HepG2 (cell line): ENCODE results near the gene SLC25A43.

Experiments
- ATAD3A ChIP-seq: sonication (generic); formaldehyde crosslinking; IDR thresholded peaks from 2 replicates; pipeline ENCODE4 v1.4.0; 2020; ENCODE audit warnings: missing genetic modification reagents
- ATF7 ChIP-seq, 2 experiments: fragments of 450-650 bp in 1 of 2; sonication (generic) in 1 of 2; formaldehyde crosslinking in 1 of 2; IDR thresholded peaks; 2 replicates each; pipeline versions ENCODE4 v1.4.0 to v1.6.1; 2016 to 2020; ENCODE audit warnings: antibody characterized with exemption in 1 of 2, mild to moderate bottlenecking in 1 of 2, missing genetic modification reagents in 1 of 2
- BHLHE40 ChIP-seq: IDR thresholded peaks from 2 replicates; pipeline ENCODE4 v1.6.1; 2011; ENCODE audit warnings: low read length, improper control_type of control experiment
- CHCHD3 ChIP-seq: sonication (generic); formaldehyde crosslinking; IDR thresholded peaks from 2 replicates; pipeline ENCODE4 v1.8.0; 2022; ENCODE audit warnings: mild to moderate bottlenecking, missing genetic modification reagents, moderate library complexity
- EZH2 ChIP-seq: conservative IDR thresholded peaks from 2 replicates; pipeline ENCODE4 v1.6.1; 2012; ENCODE audit warnings: mild to moderate bottlenecking, low read depth, low read length, moderate library complexity
- MNT ChIP-seq: fragments of 450-650 bp; IDR thresholded peaks from 2 replicates; pipeline ENCODE4 v1.6.1; 2016
- RBM22 ChIP-seq: fragments of 200-400 bp; formaldehyde crosslinking; optimal IDR thresholded peaks from 2 replicates; pipeline ENCODE3; 2017; ENCODE audit warnings: mild to moderate bottlenecking, low read length, moderate library complexity
- SIN3A ChIP-seq: IDR thresholded peaks from 2 replicates; pipeline ENCODE4 v1.6.1; 2011; ENCODE audit warnings: low read depth, mild to moderate bottlenecking, control low read depth, low read length, borderline replicate concordance
- ZNF260 ChIP-seq: sonication (generic); formaldehyde crosslinking; IDR thresholded peaks from 2 replicates; pipeline ENCODE4 v1.4.0; 2020; ENCODE audit warnings: missing genetic modification reagents, low read depth, mild to moderate bottlenecking, borderline replicate concordance
- TF ChIP-seq, protein P1 (sequence below): sonication (generic); formaldehyde crosslinking; IDR thresholded peaks from 2 replicates; pipeline ENCODE4 v1.5.0; 2020; ENCODE audit warnings: missing genetic modification reagents
- TF ChIP-seq, protein P2 (sequence below): sonication (generic); formaldehyde crosslinking; IDR thresholded peaks from 2 replicates; pipeline ENCODE4 v1.4.0; 2020; ENCODE audit warnings: missing genetic modification reagents, mild to moderate bottlenecking, borderline replicate concordance

GRCh38 chrX:119398974-119399771 lies at the start of gene SLC25A43:
- TF ChIP-seq BHLHE40 (no peak), RBM22 (no peak), ATAD3A (no peak), MNT (no peak), SIN3A (no peak), ZNF260 (CRISPR knock-in tag) (no peak), EZH2 (no peak), CHCHD3 (CRISPR knock-in tag) (no peak), ATF7 (IDR thresholded peaks at IDR 0.05) (no peak), ATF7 (CRISPR knock-in tag; IDR thresholded peaks at IDR 0.05) (no peak)
- TF ChIP-seq, protein P1, sequence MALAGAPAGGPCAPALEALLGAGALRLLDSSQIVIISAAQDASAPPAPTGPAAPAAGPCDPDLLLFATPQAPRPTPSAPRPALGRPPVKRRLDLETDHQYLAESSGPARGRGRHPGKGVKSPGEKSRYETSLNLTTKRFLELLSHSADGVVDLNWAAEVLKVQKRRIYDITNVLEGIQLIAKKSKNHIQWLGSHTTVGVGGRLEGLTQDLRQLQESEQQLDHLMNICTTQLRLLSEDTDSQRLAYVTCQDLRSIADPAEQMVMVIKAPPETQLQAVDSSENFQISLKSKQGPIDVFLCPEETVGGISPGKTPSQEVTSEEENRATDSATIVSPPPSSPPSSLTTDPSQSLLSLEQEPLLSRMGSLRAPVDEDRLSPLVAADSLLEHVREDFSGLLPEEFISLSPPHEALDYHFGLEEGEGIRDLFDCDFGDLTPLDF (CRISPR knock-in tag) = no peak
- TF ChIP-seq, protein P2, sequence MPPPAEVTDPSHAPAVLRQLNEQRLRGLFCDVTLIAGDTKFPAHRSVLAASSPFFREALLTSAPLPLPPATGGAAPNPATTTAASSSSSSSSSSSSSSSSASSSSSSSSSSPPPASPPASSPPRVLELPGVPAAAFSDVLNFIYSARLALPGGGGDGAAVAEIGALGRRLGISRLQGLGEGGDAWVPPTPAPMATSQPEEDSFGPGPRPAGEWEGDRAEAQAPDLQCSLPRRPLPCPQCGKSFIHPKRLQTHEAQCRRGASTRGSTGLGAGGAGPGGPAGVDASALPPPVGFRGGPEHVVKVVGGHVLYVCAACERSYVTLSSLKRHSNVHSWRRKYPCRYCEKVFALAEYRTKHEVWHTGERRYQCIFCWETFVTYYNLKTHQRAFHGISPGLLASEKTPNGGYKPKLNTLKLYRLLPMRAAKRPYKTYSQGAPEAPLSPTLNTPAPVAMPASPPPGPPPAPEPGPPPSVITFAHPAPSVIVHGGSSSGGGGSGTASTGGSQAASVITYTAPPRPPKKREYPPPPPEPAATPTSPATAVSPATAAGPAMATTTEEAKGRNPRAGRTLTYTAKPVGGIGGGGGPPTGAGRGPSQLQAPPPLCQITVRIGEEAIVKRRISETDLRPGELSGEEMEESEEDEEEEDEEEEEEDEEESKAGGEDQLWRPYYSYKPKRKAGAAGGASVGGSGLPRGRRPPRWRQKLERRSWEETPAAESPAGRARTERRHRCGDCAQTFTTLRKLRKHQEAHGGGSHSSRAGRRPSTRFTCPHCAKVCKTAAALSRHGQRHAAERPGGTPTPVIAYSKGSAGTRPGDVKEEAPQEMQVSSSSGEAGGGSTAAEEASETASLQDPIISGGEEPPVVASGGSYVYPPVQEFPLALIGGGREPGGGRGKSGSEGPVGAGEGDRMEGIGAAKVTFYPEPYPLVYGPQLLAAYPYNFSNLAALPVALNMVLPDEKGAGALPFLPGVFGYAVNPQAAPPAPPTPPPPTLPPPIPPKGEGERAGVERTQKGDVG (CRISPR knock-in tag) = no peak
